ENCODE data around the gene MPDZ.

DNA sequence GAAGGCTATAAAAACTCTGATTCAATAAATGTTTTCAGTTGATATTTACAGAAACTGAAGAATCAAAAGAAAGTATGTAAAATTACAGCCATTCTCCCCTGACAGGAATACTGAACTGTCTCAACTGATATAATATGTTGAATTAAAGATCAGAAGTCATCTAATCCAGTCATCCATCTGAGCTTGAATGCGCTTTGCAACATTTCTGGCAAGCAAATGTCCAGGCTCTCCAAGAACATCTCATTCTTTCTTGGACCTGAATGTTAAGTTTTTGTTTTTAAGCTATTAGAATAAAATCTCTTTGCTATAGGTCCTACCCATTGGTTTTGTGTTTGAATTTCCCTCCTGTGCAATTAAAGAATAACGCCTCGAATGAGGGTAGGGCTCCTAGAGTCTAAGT is 120.5 kb downstream of the MPDZ start:
- TF ChIP-seq CTCF (IDR thresholded peaks at IDR 0.05) = no peak
- TF ChIP-seq POLR2A (IDR thresholded peaks at IDR 0.05) = no peak
- no peak for TF ChIP-seq EP300 (IDR thresholded peaks at IDR 0.05)
